T-helper 1 cell treated with Interleukin-12 subunit alpha and Interleukin-12 subunit beta and Interleukin-4 antibody, amounts not matched to agents 30 ng/mL and 1 ng/mL, for 36 hours (primary cell): ENCODE results near the gene PCDHB12. TPM values are rescaled to one million over a fixed set of nuclear protein-coding genes. Genes with fewer than 3 reads are reported as not detected.
"Not testable (repeated sequence)": the region's sequence is repeated elsewhere in the genome, so short reads cannot be mapped to it uniquely, and the experiment has no call there.

ENCODE experiments used
- intact Hi-C: fragments of 100-400 bp; cut with micrococcal nuclease; formaldehyde crosslinking; loops from one replicate; pipeline ENCODE4 v1.15.1; 2024
- total RNA-seq: library from RNA; stranded (reverse); gene quantifications from 2 replicates; pipeline ENCODE4 v1.2.3, GENCODE V29; 2022

PCDHB12 gene
- total RNA-seq = not detected in 2 replicates

- intact Hi-C loops = no loop called here
Measured at GRCh38 chr5:141208478-141208877, at the start of gene PCDHB12. Gene PCDHB12, plus strand, starts transcription at chr5:141208719. Its CDS starts 189 bp downstream, at chr5:141208908.

- intact Hi-C loops = no loop called here
Measured at GRCh38 chr5:141172381-141173204, 35.9 kb upstream of the PCDHB12 start, which contains the start of gene PCDHB7. Gene PCDHB7, plus strand, starts transcription at chr5:141172644. Its CDS starts 192 bp downstream, at chr5:141172836.

GRCh38 chr5:141174291-141175104 is 34.0 kb upstream of the PCDHB12 start:
- intact Hi-C loops = not testable (repeated sequence)

DNA sequence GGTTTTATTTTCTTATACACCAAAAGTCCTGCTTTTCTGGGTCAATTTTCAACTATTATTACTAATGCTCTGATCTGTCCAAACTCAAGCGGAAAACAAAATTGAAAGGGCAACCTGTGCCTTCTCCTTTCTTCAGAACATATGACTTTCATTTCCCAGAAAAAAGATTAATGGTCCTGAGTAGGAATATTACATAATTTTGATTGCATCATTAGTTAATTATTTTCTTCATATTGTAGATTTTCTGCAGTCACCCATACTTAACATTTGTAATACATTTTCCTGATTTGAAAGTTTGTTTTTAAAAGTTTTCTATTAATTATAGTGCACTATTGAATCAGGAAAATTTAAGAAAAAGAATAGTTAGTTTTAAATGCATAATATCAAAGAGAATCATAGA is 32.6 kb upstream of the PCDHB12 start:
- intact Hi-C loops = no loop called here

- intact Hi-C loops = loop anchor here (2.0 kb wide), 1 partner anchor 37 kb away; no protein-coding TSS in a partner anchor
Measured at GRCh38 chr5:141177577-141178191, 30.8 kb upstream of the PCDHB12 start, which contains the start of gene PCDHB8. Gene PCDHB8, plus strand, starts transcription at chr5:141177790. Its CDS starts 245 bp downstream, at chr5:141178035.

DNA sequence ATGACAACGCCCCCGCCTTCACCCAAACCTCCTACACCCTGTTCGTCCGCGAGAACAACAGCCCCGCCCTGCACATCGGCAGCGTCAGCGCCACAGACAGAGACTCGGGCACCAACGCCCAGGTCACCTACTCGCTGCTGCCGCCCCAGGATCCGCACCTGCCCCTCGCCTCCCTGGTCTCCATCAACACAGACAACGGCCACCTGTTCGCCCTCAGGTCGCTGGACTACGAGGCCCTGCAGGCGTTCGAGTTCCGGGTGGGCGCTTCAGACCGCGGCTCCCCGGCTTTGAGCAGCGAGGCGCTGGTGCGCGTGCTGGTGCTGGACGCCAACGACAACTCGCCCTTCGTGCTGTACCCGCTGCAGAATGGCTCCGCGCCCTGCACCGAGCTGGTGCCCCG is 29.1 kb upstream of the PCDHB12 start:
- intact Hi-C loops = loop anchor here (2.0 kb wide), 1 partner anchor 35 kb away; no protein-coding TSS in a partner anchor

DNA sequence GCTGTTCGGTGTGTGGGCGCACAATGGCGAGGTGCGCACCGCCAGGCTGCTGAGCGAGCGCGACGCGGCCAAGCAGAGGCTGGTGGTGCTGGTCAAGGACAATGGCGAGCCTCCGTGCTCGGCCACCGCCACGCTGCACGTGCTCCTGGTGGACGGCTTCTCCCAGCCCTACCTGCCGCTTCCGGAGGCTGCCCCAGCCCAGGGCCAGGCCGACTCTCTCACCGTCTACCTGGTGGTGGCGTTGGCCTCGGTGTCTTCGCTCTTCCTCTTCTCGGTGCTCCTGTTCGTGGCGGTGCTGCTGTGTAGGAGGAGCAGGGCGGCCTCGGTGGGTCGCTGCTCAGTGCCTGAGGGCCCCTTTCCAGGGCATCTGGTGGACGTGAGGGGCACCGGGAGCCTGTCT is 28.6 kb upstream of the PCDHB12 start:
- intact Hi-C loops = loop anchor here (2.0 to 10.0 kb wide), 2 partner anchors 35 to 335 kb away; partner anchors contain the start of genes PCDHA8 and PCDHA9

DNA sequence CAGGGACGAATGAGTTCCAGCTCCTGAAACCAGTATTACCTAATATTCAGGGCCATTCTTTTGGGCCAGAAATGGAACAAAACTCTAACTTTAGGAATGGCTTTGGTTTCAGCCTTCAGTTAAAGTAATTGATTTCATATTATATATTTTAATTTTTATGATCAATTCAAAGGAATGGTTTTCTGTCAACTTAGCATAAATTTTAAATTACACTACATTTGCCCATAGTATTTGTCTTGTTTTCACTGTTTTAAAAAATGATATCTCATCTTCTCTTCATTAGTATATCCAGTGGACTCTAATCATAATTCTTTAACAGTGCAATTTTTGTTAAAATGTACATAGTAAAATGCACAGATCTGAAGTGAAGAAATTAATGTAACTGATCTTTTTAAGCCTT is 28.2 kb upstream of the PCDHB12 start:
- intact Hi-C loops = loop anchor here (10.0 kb wide), 1 partner anchor 336 kb away; the partner anchor contains the start of genes PCDHA8 and PCDHA9

DNA sequence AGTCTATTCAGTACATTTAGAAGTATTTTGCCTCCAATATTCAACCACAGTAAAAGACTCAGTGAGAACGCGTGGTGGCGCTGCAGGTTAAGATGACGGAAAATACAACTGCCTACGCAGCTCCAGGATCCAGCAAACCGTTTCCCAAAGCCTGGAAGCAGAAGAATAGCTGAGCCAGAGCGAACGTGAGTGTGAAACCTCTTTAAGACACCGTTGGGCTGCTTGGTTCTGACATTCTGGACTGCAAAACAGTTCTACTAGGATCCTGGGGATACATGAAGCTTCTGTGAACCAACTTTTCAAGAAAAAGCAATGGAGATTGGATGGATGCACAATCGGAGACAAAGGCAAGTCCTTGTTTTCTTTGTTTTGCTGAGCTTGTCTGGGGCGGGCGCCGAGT is 26.3 kb upstream of the PCDHB12 start, which contains the start of gene PCDHB16:
Gene PCDHB16, plus strand, starts transcription at position 140 of the 400 bp plus-strand sequence. Its CDS starts 173 bp downstream, at position 313.
- intact Hi-C loops = loop anchor here (10.0 kb wide), 1 partner anchor 337 kb away; the partner anchor contains the start of genes PCDHA8 and PCDHA9

GRCh38 chr5:141184117-141184855 is 24.2 kb upstream of the PCDHB12 start:
- intact Hi-C loops = loop anchor here (10.0 kb wide), 1 partner anchor 339 kb away; the partner anchor contains the start of genes PCDHA8 and PCDHA9

DNA sequence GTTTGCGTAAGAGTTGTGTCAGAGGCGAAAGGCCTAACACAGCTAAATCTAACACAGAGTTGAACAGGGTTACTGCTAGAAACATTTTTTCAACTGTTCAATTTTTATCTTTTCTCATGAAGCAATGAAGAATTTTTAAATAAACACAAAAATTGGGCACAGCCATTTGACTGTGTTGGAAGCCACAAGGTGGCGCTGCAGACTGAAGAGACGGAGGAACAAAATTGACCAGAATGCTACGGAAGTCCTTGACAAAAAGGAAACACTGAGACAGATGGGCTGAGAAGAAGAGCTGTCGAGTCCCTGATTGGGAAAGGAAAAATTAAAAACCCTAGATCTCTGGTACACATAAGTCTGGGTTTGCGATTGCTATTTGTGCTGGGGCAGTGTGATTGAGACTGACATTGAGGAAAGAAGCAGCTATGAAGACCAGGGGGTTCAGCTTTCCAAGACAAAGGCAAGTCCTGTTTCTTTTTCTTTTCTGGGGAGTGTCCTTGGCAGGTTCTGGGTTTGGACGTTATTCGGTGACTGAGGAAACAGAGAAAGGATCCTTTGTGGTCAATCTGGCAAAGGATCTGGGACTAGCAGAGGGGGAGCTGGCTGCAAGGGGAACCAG is 21.5 kb upstream of the PCDHB12 start, which contains the start of gene PCDHB9:
Gene PCDHB9, plus strand, starts transcription at position 265 of the 616 bp plus-strand sequence. Its CDS starts 158 bp downstream, at position 423.
- intact Hi-C loops = loop anchor here (5.0 to 10.0 kb wide), 2 partner anchors 342 to 370 kb away; partner anchors contain the start of genes PCDHA8 and PCDHA9

- intact Hi-C loops = loop anchor here (5.0 to 10.0 kb wide), 2 partner anchors 344 to 369 kb away; partner anchors contain the start of genes PCDHA8 and PCDHA9
Measured at GRCh38 chr5:141188682-141189081, 19.8 kb upstream of the PCDHB12 start.

DNA sequence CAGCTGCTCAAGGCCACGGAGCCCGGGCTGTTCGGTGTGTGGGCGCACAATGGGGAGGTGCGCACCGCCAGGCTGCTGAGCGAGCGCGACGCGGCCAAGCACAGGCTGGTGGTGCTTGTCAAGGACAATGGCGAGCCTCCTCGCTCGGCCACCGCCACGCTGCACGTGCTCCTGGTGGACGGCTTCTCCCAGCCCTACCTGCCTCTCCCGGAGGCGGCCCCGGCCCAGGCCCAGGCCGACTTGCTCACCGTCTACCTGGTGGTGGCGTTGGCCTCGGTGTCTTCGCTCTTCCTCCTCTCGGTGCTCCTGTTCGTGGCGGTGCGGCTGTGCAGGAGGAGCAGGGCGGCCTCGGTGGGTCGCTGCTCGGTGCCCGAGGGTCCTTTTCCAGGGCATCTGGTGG is 19.4 kb upstream of the PCDHB12 start:
- intact Hi-C loops = loop anchor here (5.0 to 10.0 kb wide), 2 partner anchors 344 to 368 kb away; partner anchors contain the start of genes PCDHA8 and PCDHA9

DNA sequence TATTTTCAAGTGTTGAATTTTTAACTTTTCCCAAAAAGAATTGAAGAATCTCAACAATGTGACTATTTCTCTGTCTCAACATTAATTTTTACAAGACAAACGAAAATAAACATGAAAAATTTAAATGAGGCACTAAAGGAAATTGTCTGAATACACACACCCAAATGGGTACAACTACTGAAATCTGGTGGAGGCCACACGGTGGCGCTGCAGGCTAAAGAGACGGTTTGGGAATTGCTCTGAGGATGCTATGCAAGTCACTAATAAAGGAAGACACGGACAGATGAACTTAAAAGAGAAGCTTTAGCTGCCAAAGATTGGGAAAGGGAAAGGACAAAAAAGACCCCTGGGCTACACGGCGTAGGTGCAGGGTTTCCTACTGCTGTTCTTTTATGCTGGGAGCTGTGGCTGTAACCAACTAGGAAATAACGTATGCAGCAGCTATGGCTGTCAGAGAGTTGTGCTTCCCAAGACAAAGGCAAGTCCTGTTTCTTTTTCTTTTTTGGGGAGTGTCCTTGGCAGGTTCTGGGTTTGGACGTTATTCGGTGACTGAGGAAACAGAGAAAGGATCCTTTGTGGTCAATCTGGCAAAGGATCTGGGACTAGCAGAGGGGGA is 16.3 kb upstream of the PCDHB12 start, which contains the start of gene PCDHB10:
Gene PCDHB10, plus strand, starts transcription at position 244 of the 616 bp plus-strand sequence. Its CDS starts 200 bp downstream, at position 444.
- intact Hi-C loops = loop anchor here (10.0 kb wide), 1 partner anchor 173 kb away; the partner anchor contains the start of gene PCDHGA5

GRCh38 chr5:141194332-141194731 is 14.2 kb upstream of the PCDHB12 start:
- intact Hi-C loops = loop anchor here (10.0 kb wide), 1 partner anchor 170 kb away; the partner anchor contains the start of gene PCDHGA5

- intact Hi-C loops = loop anchor here (10.0 kb wide), 1 partner anchor 168 kb away; the partner anchor contains the start of gene PCDHGA5
Measured at GRCh38 chr5:141196363-141196762, 12.2 kb upstream of the PCDHB12 start.

GRCh38 chr5:141199359-141200235 is 8.9 kb upstream of the PCDHB12 start, which contains the start of gene PCDHB11:
Gene PCDHB11, plus strand, starts transcription at chr5:141199627. Its CDS starts 148 bp downstream, at chr5:141199775.
- intact Hi-C loops = loop anchor here (10.0 kb wide), 1 partner anchor 165 kb away; the partner anchor contains the start of gene PCDHGA5
